ENCODE measurements around the gene CFAP57.

CFAP57 gene

GRCh38 chr1:43302721-43303470 lies 130.8 kb downstream of the CFAP57 start:
- no peak for DNase-seq

DNA sequence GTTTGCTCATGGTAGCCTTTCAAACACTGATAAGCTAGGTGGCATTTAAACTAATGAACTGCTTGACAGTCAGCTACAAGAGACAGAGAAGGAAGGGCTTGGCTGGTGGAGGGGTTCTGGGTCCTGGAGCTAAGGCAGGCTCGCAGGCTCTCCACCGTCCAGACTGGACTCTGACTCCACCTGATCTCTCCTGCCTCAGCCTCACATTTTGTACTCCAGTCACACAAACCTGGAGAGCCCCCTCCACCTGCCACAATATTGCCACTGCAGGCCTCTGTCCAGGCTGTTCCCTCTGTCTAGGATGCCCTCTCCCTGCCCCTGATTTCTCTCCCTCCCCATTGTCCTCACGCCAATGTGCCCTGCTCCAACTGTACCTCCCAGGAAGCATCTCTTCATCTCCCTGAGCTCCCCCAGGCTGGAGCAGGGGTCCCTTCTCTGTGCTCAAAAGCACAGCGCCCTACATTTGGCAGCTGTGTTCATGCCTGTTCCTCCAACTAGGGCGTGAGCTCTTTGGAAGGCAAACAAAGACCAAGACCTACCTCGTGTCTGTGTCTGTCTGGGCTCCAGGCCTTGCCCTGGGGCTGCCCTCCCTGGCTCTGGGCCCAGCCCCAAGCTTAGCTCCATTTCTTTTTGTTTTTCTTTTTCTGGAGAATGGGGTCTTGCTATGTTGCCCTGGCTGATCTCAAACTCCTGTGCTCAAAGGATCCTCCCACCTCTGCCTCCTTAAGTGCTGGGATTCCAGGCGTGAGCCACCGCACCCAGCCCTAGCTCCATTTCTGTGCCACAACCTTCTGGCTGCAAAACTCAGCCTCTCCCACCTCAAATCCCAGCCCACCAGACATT lies 131.6 kb downstream of the CFAP57 start:
- no peak for DNase-seq

Measured in effector CD8-positive, alpha-beta T cell (primary cell).